ENCODE results near the gene SIK3. TPM values are rescaled to one million over a fixed set of nuclear protein-coding genes. Genes with fewer than 3 reads are reported as not detected.

Gene SIK3
- total RNA-seq, 2 donors from 2014 or later, result 37.2 to 43.5 TPM

DNA sequence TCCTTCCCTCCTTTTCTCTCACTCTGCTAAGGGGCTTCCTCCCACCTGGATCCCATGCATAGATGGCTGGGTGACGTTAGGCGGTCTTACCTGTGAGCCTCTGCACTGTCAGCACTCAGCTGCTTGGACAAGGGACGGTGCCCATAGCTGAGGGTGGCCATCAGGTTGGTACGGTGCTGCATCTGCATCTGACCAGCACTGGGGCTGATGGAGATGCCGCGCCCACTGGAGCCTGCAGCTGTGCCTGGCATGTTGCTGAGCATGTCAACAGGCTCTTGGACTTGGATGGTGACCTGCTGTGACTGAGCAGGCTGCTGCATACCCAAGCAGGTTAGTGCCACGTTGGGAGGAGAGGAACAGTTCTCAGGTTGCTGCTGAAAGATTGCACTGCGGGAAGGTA, 239.1 kb downstream of the SIK3 start:
- peaks cover 80% of the 10 kb centered on the region for H3K36me3 ChIP-seq (ENCODE audit: control insufficient read depth, insufficient read depth, low read length)
- H3K27ac ChIP-seq (ENCODE audit: low read depth, low read length), result no peak overlapping the region
- peaks cover 3% of the 10 kb centered on the region for H3K9me3 ChIP-seq (ENCODE audit: control insufficient read depth, low read length)
- H3K27ac Mint-ChIP-seq, result peak overlapping the region; percentile 36
- H3K4me1 Mint-ChIP-seq, result peaks cover 6% of the 10 kb centered on the region
- H3K9me3 Mint-ChIP-seq, result no peaks in the 10 kb centered on the region
- 93 to 96% methylated on average over 4 to 8 of the region's 8 CpGs for WGBS, 2 experiments (ENCODE audit: insufficient coverage in 1 of 2, insufficient read length in 1 of 2)
- H3K4me1 ChIP-seq (ENCODE audit: control insufficient read depth, insufficient read depth, low read length), result peaks cover 4% of the 10 kb centered on the region
- no peaks in the 10 kb centered on the region for H3K27me3 ChIP-seq (ENCODE audit: control insufficient read depth, insufficient read depth, low read length, poor library complexity, severe bottlenecking)
- TF ChIP-seq, protein P1, sequence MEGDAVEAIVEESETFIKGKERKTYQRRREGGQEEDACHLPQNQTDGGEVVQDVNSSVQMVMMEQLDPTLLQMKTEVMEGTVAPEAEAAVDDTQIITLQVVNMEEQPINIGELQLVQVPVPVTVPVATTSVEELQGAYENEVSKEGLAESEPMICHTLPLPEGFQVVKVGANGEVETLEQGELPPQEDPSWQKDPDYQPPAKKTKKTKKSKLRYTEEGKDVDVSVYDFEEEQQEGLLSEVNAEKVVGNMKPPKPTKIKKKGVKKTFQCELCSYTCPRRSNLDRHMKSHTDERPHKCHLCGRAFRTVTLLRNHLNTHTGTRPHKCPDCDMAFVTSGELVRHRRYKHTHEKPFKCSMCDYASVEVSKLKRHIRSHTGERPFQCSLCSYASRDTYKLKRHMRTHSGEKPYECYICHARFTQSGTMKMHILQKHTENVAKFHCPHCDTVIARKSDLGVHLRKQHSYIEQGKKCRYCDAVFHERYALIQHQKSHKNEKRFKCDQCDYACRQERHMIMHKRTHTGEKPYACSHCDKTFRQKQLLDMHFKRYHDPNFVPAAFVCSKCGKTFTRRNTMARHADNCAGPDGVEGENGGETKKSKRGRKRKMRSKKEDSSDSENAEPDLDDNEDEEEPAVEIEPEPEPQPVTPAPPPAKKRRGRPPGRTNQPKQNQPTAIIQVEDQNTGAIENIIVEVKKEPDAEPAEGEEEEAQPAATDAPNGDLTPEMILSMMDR (conservative IDR thresholded peaks at IDR 0.05), result no peak
- H3K4me3 Mint-ChIP-seq, result no peak overlapping the region
- peaks cover 75% of the 10 kb centered on the region for H3K36me3 Mint-ChIP-seq (ENCODE audit: low read depth)
- no peak overlapping the region for H3K4me3 ChIP-seq (ENCODE audit: low read length)
- no peak overlapping the region for H3K9ac ChIP-seq (ENCODE audit: extremely low read depth, low read length, poor library complexity, severe bottlenecking)
- no peak for DNase-seq
- H3K27me3 Mint-ChIP-seq (ENCODE audit: insufficient read depth), result no peaks in the 10 kb centered on the region

DNA sequence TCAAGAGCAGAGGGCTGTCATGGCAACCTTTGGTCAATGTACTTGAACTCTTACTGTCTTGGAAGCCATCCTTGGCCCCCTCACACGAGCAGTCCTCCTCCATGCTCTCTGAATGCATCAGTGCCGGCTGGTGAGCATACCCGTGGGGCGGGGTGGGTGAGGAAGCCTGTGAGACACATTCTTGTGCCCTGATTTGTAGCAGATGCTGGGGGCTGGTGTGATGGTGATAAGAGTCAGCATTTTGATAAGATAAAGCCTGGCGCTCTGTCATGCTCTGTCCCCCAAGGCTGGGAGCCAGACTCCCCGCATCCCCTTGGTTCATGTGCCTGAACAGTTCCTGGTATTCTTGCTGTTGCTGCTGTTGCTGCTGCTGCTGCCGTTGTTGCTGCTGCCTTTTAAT, 240.3 kb downstream of the SIK3 start:
- Histone ChIP-seq H3K9me3 (ENCODE audit: control insufficient read depth, low read length) (peaks cover 3% of the 10 kb centered on the region), H3K4me1 (ENCODE audit: control insufficient read depth, insufficient read depth, low read length) (peaks cover 4% of the 10 kb centered on the region), H3K9ac (ENCODE audit: extremely low read depth, low read length, poor library complexity, severe bottlenecking) (no peak overlapping the region), H3K4me3 (ENCODE audit: low read length) (no peak overlapping the region), H3K27ac (ENCODE audit: low read depth, low read length) (no peak overlapping the region), H3K36me3 (ENCODE audit: control insufficient read depth, insufficient read depth, low read length) (peaks cover 78% of the 10 kb centered on the region), H3K27me3 (ENCODE audit: control insufficient read depth, insufficient read depth, low read length, poor library complexity, severe bottlenecking) (no peaks in the 10 kb centered on the region)
- H3K4me1 Mint-ChIP-seq, result peaks cover 11% of the 10 kb centered on the region
- H3K9me3 Mint-ChIP-seq, result no peaks in the 10 kb centered on the region
- WGBS, 2 experiments (ENCODE audit: insufficient coverage in 1 of 2, insufficient read length in 1 of 2), result 94 to 96% methylated on average over 3 to 7 of the region's 7 CpGs
- no peaks in the 10 kb centered on the region for H3K27me3 Mint-ChIP-seq (ENCODE audit: insufficient read depth)
- TF ChIP-seq, protein P1 (conservative IDR thresholded peaks at IDR 0.05), result no peak
- peaks cover 75% of the 10 kb centered on the region for H3K36me3 Mint-ChIP-seq (ENCODE audit: low read depth)
- H3K4me3 Mint-ChIP-seq, result no peak overlapping the region
- DNase-seq, result no peak
- H3K27ac Mint-ChIP-seq, result peak overlapping the region; percentile 78

DNA sequence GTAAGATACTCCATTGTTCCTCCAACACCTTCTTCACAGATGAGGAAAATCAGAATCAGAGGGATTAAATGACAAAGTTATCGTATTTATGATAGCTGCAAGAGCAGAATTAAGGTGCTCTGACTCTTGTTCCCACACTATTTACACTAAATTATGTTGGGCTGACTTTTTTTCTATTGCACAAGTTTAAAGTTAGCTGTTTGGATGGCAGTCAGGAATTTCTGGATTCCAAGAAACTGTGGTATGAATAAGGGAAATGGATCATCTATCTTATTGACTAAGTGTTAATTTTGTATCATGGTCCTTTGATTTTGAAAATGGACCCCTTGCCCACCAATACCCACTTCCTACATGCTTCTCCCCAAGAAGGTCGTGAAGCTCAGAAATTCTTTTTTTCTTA, 240.9 kb downstream of the SIK3 start:
- H3K4me3 Mint-ChIP-seq, result no peak overlapping the region
- H3K27me3 Mint-ChIP-seq (ENCODE audit: insufficient read depth), result no peaks in the 10 kb centered on the region
- H3K27ac Mint-ChIP-seq, result no peak overlapping the region
- Histone ChIP-seq H3K9me3 (ENCODE audit: control insufficient read depth, low read length) (peaks cover 3% of the 10 kb centered on the region), H3K9ac (ENCODE audit: extremely low read depth, low read length, poor library complexity, severe bottlenecking) (no peak overlapping the region), H3K4me1 (ENCODE audit: control insufficient read depth, insufficient read depth, low read length) (peaks cover 4% of the 10 kb centered on the region), H3K27me3 (ENCODE audit: control insufficient read depth, insufficient read depth, low read length, poor library complexity, severe bottlenecking) (no peaks in the 10 kb centered on the region), H3K36me3 (ENCODE audit: control insufficient read depth, insufficient read depth, low read length) (peaks cover 80% of the 10 kb centered on the region), H3K27ac (ENCODE audit: low read depth, low read length) (no peak overlapping the region), H3K4me3 (ENCODE audit: low read length) (no peak overlapping the region)
- peaks cover 11% of the 10 kb centered on the region for H3K4me1 Mint-ChIP-seq
- H3K36me3 Mint-ChIP-seq (ENCODE audit: low read depth), result peaks cover 75% of the 10 kb centered on the region
- TF ChIP-seq, protein P1 (conservative IDR thresholded peaks at IDR 0.05), result no peak
- WGBS, 2 experiments (ENCODE audit: insufficient coverage in 1 of 2, insufficient read length in 1 of 2), result 95 to 100% methylated on average over 2 of the region's 2 CpGs
- H3K9me3 Mint-ChIP-seq, result no peaks in the 10 kb centered on the region
- no peak for DNase-seq
